ENCODE data around the gene MTMR3. TPM values are rescaled to one million over a fixed set of nuclear protein-coding genes. Genes with fewer than 3 reads are reported as not detected.
A peak's percentile ranks its signal among the peaks of the same experiment; 100 is the strongest.

Gene MTMR3
- total and polyA plus RNA-seq, 2 donors from 2014 or later: 9.6 to 56.2 TPM

- Histone ChIP-seq H3K36me3 (ENCODE audit: control insufficient read depth in 2 of 3, insufficient read depth in 3 of 3, low read length in 3 of 3) (no peaks in the 10 kb centered on the region), H3K27me3 (ENCODE audit: control insufficient read depth, insufficient read depth, low read length) (no peaks in the 10 kb centered on the region), H3K4me1 (ENCODE audit: control insufficient read depth in 2 of 3, insufficient read depth in 2 of 3, low read depth in 1 of 3, low read length in 3 of 3) (no peaks in the 10 kb centered on the region), H3K9ac (ENCODE audit: low read length in 3 of 3) (no peak overlapping the region), H3K9me3 (ENCODE audit: control insufficient read depth in 2 of 3, insufficient read depth in 1 of 3, low read length in 3 of 3) (no peaks in the 10 kb centered on the region), H3K4me3 (ENCODE audit: low read length in 3 of 3) (no peak overlapping the region), H3K27ac (ENCODE audit: low read depth in 2 of 2, low read length in 2 of 2) (no peak overlapping the region)
- intact Hi-C loops (cut with DNase I): no loop called here
- FAIRE-seq: no peak
- TF ChIP-seq, protein P1, sequence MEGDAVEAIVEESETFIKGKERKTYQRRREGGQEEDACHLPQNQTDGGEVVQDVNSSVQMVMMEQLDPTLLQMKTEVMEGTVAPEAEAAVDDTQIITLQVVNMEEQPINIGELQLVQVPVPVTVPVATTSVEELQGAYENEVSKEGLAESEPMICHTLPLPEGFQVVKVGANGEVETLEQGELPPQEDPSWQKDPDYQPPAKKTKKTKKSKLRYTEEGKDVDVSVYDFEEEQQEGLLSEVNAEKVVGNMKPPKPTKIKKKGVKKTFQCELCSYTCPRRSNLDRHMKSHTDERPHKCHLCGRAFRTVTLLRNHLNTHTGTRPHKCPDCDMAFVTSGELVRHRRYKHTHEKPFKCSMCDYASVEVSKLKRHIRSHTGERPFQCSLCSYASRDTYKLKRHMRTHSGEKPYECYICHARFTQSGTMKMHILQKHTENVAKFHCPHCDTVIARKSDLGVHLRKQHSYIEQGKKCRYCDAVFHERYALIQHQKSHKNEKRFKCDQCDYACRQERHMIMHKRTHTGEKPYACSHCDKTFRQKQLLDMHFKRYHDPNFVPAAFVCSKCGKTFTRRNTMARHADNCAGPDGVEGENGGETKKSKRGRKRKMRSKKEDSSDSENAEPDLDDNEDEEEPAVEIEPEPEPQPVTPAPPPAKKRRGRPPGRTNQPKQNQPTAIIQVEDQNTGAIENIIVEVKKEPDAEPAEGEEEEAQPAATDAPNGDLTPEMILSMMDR (IDR thresholded peaks at IDR 0.05; ENCODE audit: borderline replicate concordance, extremely low read depth, insufficient read depth): no peak
- no peak for DNase-seq
Observed at GRCh38 chr22:30078320-30079311, 195.6 kb downstream of the MTMR3 start.

GRCh38 chr22:30079952-30080533 lies 197.1 kb downstream of the MTMR3 start, which contains the start of gene HORMAD2:
HORMAD2 (plus strand) TSS chr22:30080464; CDS start chr22:30093953, 13,489 bp downstream.
- peak; percentile 73 to 86 (median 81) for DNase-seq
- intact Hi-C loops (cut with DNase I): no loop called here
- no peaks in the 10 kb centered on the region for H3K4me1 ChIP-seq (ENCODE audit: control insufficient read depth in 2 of 3, insufficient read depth in 2 of 3, low read depth in 1 of 3, low read length in 3 of 3)
- H3K9me3 ChIP-seq (ENCODE audit: control insufficient read depth in 2 of 3, insufficient read depth in 1 of 3, low read length in 3 of 3): peaks cover 0 to 3% (median 0%) of the 10 kb centered on the region in 3 donors
- TF ChIP-seq, protein P1 (IDR thresholded peaks at IDR 0.05; ENCODE audit: borderline replicate concordance, extremely low read depth, insufficient read depth): no peak
- no peaks in the 10 kb centered on the region for H3K27me3 ChIP-seq (ENCODE audit: control insufficient read depth, insufficient read depth, low read length)
- H3K4me3 ChIP-seq (ENCODE audit: low read length in 3 of 3): peak within 1 kb of the TSS; percentile 24 to 43 (median 33)
- peak within 1 kb of the TSS in 1 of 3 donors; percentile 30 for H3K9ac ChIP-seq (ENCODE audit: low read length in 3 of 3)
- FAIRE-seq: no peak
- H3K27ac ChIP-seq (ENCODE audit: low read depth in 2 of 2, low read length in 2 of 2): no peak within 1 kb of the TSS
- no peaks in the 10 kb centered on the region for H3K36me3 ChIP-seq (ENCODE audit: control insufficient read depth in 2 of 3, insufficient read depth in 3 of 3, low read length in 3 of 3)

Small RNAs within 50 kb of the gene (microRNA-seq; reads per million reads assigned to microRNA genes)
- not detected for gene MIR6818

Other genes starting within 250 kb of the MTMR3 start
- gene CABP7, start 163.2 kb upstream of the MTMR3 start, total RNA-seq: 0.06 TPM
- not detected for gene CABP7, start 163.2 kb upstream of the MTMR3 start, polyA plus RNA-seq (ENCODE audit: insufficient read depth, low read depth, low replicate concordance)
- 21.3 TPM for gene ZMAT5, start 116.2 kb upstream of the MTMR3 start, total RNA-seq
- gene ZMAT5, start 116.2 kb upstream of the MTMR3 start, polyA plus RNA-seq (ENCODE audit: insufficient read depth, low read depth, low replicate concordance): 47.7 TPM
- gene UQCR10, start 115.8 kb upstream of the MTMR3 start, total RNA-seq: 78.7 TPM
- gene UQCR10, start 115.8 kb upstream of the MTMR3 start, polyA plus RNA-seq (ENCODE audit: insufficient read depth, low read depth, low replicate concordance): 479 TPM
- gene ASCC2, start 44.9 kb upstream of the MTMR3 start, total RNA-seq: 51.3 TPM
- gene ASCC2, start 44.9 kb upstream of the MTMR3 start, polyA plus RNA-seq (ENCODE audit: insufficient read depth, low read depth, low replicate concordance): 41.9 TPM
- gene HORMAD2, start 197.3 kb downstream of the MTMR3 start, total RNA-seq: not detected
- not detected for gene HORMAD2, start 197.3 kb downstream of the MTMR3 start, polyA plus RNA-seq (ENCODE audit: insufficient read depth, low read depth, low replicate concordance)